Measurements from ENCODE around the gene RAP1A. TPM values are rescaled to one million over a fixed set of nuclear protein-coding genes. Genes with fewer than 3 reads are reported as not detected.
A peak's percentile ranks its signal among the peaks of the same experiment; 100 is the strongest.

Gene RAP1A
- total RNA-seq, 4 donors from 2014 or later, result 49.4 to 72.1 (median 57.9) TPM

- Histone ChIP-seq H3K27me3 (no peaks in the 10 kb centered on the region), H3K4me1 (no peaks in the 10 kb centered on the region), H3K27ac (no peak overlapping the region), H3K36me3 (peaks cover 4 to 55% of the 10 kb centered on the region in 2 donors), H3K4me3 (no peak overlapping the region), H3K9me3 (no peaks in the 10 kb centered on the region)
- TF ChIP-seq CTCF (IDR thresholded peaks at IDR 0.05 in 4 of 5, conservative IDR thresholded peaks at IDR 0.05 in 1 of 5), result no peak
- intact Hi-C loops (cut with DNase I; ENCODE audit: low total_unique reads) (loop anchor here (5.0 kb wide), 1 partner anchor 228 kb away; no protein-coding TSS in a partner anchor), in situ Hi-C loops (cut with MboI; ENCODE audit: low sequenced_read_pairs in 4 of 4) (loop anchor here in 1 of 4 donors (5.0 kb wide), 1 partner anchor 52 kb away; no protein-coding TSS in a partner anchor)
- ATAC-seq, result no peak
- no peak for DNase-seq
Observed at GRCh38 chr1:111709986-111710385, 90.4 kb downstream of the RAP1A start.

GRCh38 chr1:111716333-111716732, 96.7 kb downstream of the RAP1A start:
- DNase-seq (no peak), ATAC-seq (no peak)
- Histone ChIP-seq H3K4me3 (no peak overlapping the region), H3K27ac (no peak overlapping the region), H3K4me1 (peaks cover 26 to 28% of the 10 kb centered on the region in 2 donors), H3K36me3 (peaks cover 0 to 12% of the 10 kb centered on the region in 2 donors), H3K9me3 (no peaks in the 10 kb centered on the region), H3K27me3 (no peaks in the 10 kb centered on the region)
- in situ Hi-C loops (cut with MboI; ENCODE audit: low sequenced_read_pairs in 4 of 4), result loop anchor here in 2 of 4 donors (5.0 kb wide), 2 partner anchors 36 to 41 kb away; partner anchors contain the start of gene DDX20 (in 1 of the 2)
- no peak for TF ChIP-seq CTCF (IDR thresholded peaks at IDR 0.05 in 4 of 5, conservative IDR thresholded peaks at IDR 0.05 in 1 of 5)
- TF ChIP-seq POLR2A (IDR thresholded peaks at IDR 0.05), result no peak
- intact Hi-C loops (cut with DNase I; ENCODE audit: low total_unique reads), result no loop called here

- in situ Hi-C loops (cut with MboI; ENCODE audit: low sequenced_read_pairs in 4 of 4), result loop anchor here in 2 of 4 donors (5.0 kb wide), 2 partner anchors 35 to 40 kb away; partner anchors contain the start of gene DDX20 (in 1 of the 2)
- H3K27me3 ChIP-seq, result no peaks in the 10 kb centered on the region
- H3K4me1 ChIP-seq, result peaks cover 37 to 39% of the 10 kb centered on the region in 2 donors
- no peak for DNase-seq
- intact Hi-C loops (cut with DNase I; ENCODE audit: low total_unique reads), result no loop called here
- no peak overlapping the region for H3K4me3 ChIP-seq
- H3K27ac ChIP-seq, result no peak overlapping the region
- no peak for TF ChIP-seq POLR2A (IDR thresholded peaks at IDR 0.05)
- no peak for TF ChIP-seq CTCF (IDR thresholded peaks at IDR 0.05 in 4 of 5, conservative IDR thresholded peaks at IDR 0.05 in 1 of 5)
- ATAC-seq, result no peak
- H3K9me3 ChIP-seq, result no peaks in the 10 kb centered on the region
- H3K36me3 ChIP-seq, result peaks cover 0 to 4% of the 10 kb centered on the region in 2 donors
Observed at GRCh38 chr1:111717450-111717849, 97.9 kb downstream of the RAP1A start.

- in situ Hi-C loops (cut with MboI; ENCODE audit: low sequenced_read_pairs in 4 of 4) (loop anchor here in 2 of 4 donors (5.0 kb wide), 2 partner anchors 33 to 38 kb away; partner anchors contain the start of gene DDX20 (in 1 of the 2)), intact Hi-C loops (cut with DNase I; ENCODE audit: low total_unique reads) (loop anchor here (1.0 kb wide), 1 partner anchor 36 kb away; the partner anchor contains the start of gene DDX20)
- Histone ChIP-seq H3K36me3 (no peaks in the 10 kb centered on the region), H3K9me3 (no peaks in the 10 kb centered on the region), H3K4me1 (peaks cover 45 to 46% of the 10 kb centered on the region in 2 donors), H3K4me3 (no peak overlapping the region), H3K27me3 (no peaks in the 10 kb centered on the region), H3K27ac (peak overlapping the region; percentile 81 to 93 (median 87))
- no peak for ATAC-seq
- TF ChIP-seq CTCF (IDR thresholded peaks at IDR 0.05 in 4 of 5, conservative IDR thresholded peaks at IDR 0.05 in 1 of 5) (no peak), POLR2A (IDR thresholded peaks at IDR 0.05) (no peak)
- DNase-seq, result no peak
Observed at GRCh38 chr1:111719135-111719534, 99.5 kb downstream of the RAP1A start.

All from gastrocnemius medialis (tissue), 4 donors.